Activated CD4-positive, alpha-beta T cell treated with anti-CD3 and anti-CD28 coated beads, Interleukin-2, amount 10 ng/mL, durations not matched to agents 7 days and 5 days (primary cell): ENCODE results near the gene ANKFN1. TPM values are rescaled to one million over a fixed set of nuclear protein-coding genes. Genes with fewer than 3 reads are reported as not detected.

Experiments used
- CTCF ChIA-PET: fragments of 350-600 bp; sonication (Branson Sonifier 250); formaldehyde crosslinking; loops from one replicate; lab custom pipeline; 2021; ENCODE audit warnings: antibody characterized with exemption; lab: Charles Lee
- POLR2A ChIA-PET: fragments of 350-600 bp; sonication (Branson Sonifier 250); formaldehyde crosslinking; loops from one replicate; lab custom pipeline; 2021; ENCODE audit warnings: antibody characterized with exemption; lab: Charles Lee
- DNase-seq: peaks from one replicate; pipeline ENCODE4 v3.0.0-alpha.2; 2020
- H3K27ac Mint-ChIP-seq: one replicate; pipeline ENCODE4 v1.8.0; 2021; ENCODE audit warnings: mild to moderate bottlenecking, moderate library complexity, mixed read lengths
- H3K27me3 Mint-ChIP-seq: one replicate; pipeline ENCODE4 v1.8.0; 2021; ENCODE audit warnings: mixed read lengths
- H3K36me3 Mint-ChIP-seq: one replicate; pipeline ENCODE4 v1.8.0; 2021; ENCODE audit warnings: low read depth, mixed read lengths
- H3K4me1 Mint-ChIP-seq: one replicate; pipeline ENCODE4 v1.8.0; 2021; ENCODE audit warnings: mixed read lengths
- H3K4me3 Mint-ChIP-seq: one replicate; pipeline ENCODE4 v1.8.0; 2021; ENCODE audit warnings: mild to moderate bottlenecking, moderate library complexity, mixed read lengths
- H3K9me3 Mint-ChIP-seq: one replicate; pipeline ENCODE4 v1.8.0; 2021; ENCODE audit warnings: mixed read lengths
- total RNA-seq, 2 experiments: library from RNA; stranded (reverse); gene quantifications; one replicate each; pipeline ENCODE4 v1.2.3, GENCODE V29; 2021

ANKFN1 gene
- not detected for total RNA-seq

- CTCF ChIA-PET, result no interaction called here
- Mint-ChIP-seq H3K27ac (no peak within 1 kb of the TSS), H3K9me3 (no peaks in the 10 kb centered on the region), H3K4me1 (no peaks in the 10 kb centered on the region), H3K4me3 (no peak within 1 kb of the TSS), H3K27me3 (peaks cover 2% of the 10 kb centered on the region), H3K36me3 (no peaks in the 10 kb centered on the region)
- POLR2A ChIA-PET, result no interaction called here
- no peak for DNase-seq
These were observed at the start of gene ANKFN1 for GRCh38 chr17:56152874-56153602. Gene ANKFN1, plus strand, starts transcription at chr17:56153475. Its CDS starts 59,193 bp downstream, at chr17:56212668.

GRCh38 chr17:56108811-56109284 lies 44.4 kb upstream of the ANKFN1 start:
- DNase-seq, result no peak
- Mint-ChIP-seq H3K4me1 (no peaks in the 10 kb centered on the region), H3K4me3 (no peak overlapping the region), H3K27ac (no peak overlapping the region), H3K36me3 (no peaks in the 10 kb centered on the region), H3K9me3 (no peaks in the 10 kb centered on the region), H3K27me3 (peaks cover 8% of the 10 kb centered on the region)
- CTCF ChIA-PET, result no interaction called here
- POLR2A ChIA-PET, result no interaction called here

- Mint-ChIP-seq H3K4me3 (no peak overlapping the region), H3K4me1 (no peaks in the 10 kb centered on the region), H3K27ac (no peak overlapping the region), H3K36me3 (no peaks in the 10 kb centered on the region), H3K27me3 (peaks cover 11% of the 10 kb centered on the region), H3K9me3 (no peaks in the 10 kb centered on the region)
- no peak for DNase-seq
- ChIA-PET POLR2A (no interaction called here), CTCF (no interaction called here)
These were observed 43.4 kb upstream of the ANKFN1 start for GRCh38 chr17:56109836-56110235.

GRCh38 chr17:56110463-56111135 lies 42.7 kb upstream of the ANKFN1 start:
- CTCF ChIA-PET, result no interaction called here
- H3K27me3 Mint-ChIP-seq, result peaks cover 11% of the 10 kb centered on the region
- H3K27ac Mint-ChIP-seq, result no peak overlapping the region
- H3K9me3 Mint-ChIP-seq, result no peaks in the 10 kb centered on the region
- H3K4me1 Mint-ChIP-seq, result no peaks in the 10 kb centered on the region
- no peak overlapping the region for H3K4me3 Mint-ChIP-seq
- DNase-seq, result no peak
- no peaks in the 10 kb centered on the region for H3K36me3 Mint-ChIP-seq
- POLR2A ChIA-PET, result no interaction called here

GRCh38 chr17:56111706-56112485 lies 41.4 kb upstream of the ANKFN1 start:
- Mint-ChIP-seq H3K27ac (no peak overlapping the region), H3K27me3 (peaks cover 11% of the 10 kb centered on the region), H3K36me3 (no peaks in the 10 kb centered on the region), H3K9me3 (no peaks in the 10 kb centered on the region), H3K4me3 (no peak overlapping the region), H3K4me1 (no peaks in the 10 kb centered on the region)
- CTCF ChIA-PET, result interaction anchor here (0.7 to 0.9 kb wide), 2 partner anchors 167 to 489 kb away, joined by 3 read pairs; no protein-coding TSS in a partner anchor
- no peak for DNase-seq
- POLR2A ChIA-PET, result no interaction called here

GRCh38 chr17:56113486-56113885 lies 39.8 kb upstream of the ANKFN1 start:
- Mint-ChIP-seq H3K4me3 (no peak overlapping the region), H3K4me1 (no peaks in the 10 kb centered on the region), H3K27ac (no peak overlapping the region), H3K36me3 (no peaks in the 10 kb centered on the region), H3K27me3 (peaks cover 8% of the 10 kb centered on the region), H3K9me3 (no peaks in the 10 kb centered on the region)
- no peak for DNase-seq
- ChIA-PET CTCF (interaction anchor here (0.5 kb wide), 1 partner anchor 29 kb away, joined by 3 read pairs; no protein-coding TSS in a partner anchor), POLR2A (no interaction called here)

- ChIA-PET CTCF (no interaction called here), POLR2A (no interaction called here)
- no peak overlapping the region for H3K4me3 Mint-ChIP-seq
- H3K27ac Mint-ChIP-seq, result no peak overlapping the region
- no peaks in the 10 kb centered on the region for H3K9me3 Mint-ChIP-seq
- H3K27me3 Mint-ChIP-seq, result peaks cover 7% of the 10 kb centered on the region
- no peak for DNase-seq
- no peaks in the 10 kb centered on the region for H3K36me3 Mint-ChIP-seq
- no peaks in the 10 kb centered on the region for H3K4me1 Mint-ChIP-seq
These were observed 38.8 kb upstream of the ANKFN1 start for GRCh38 chr17:56114469-56114868.

- no peak for DNase-seq
- ChIA-PET POLR2A (no interaction called here), CTCF (no interaction called here)
- H3K4me1 Mint-ChIP-seq, result no peaks in the 10 kb centered on the region
- H3K27me3 Mint-ChIP-seq, result peaks cover 2% of the 10 kb centered on the region
- H3K27ac Mint-ChIP-seq, result no peak overlapping the region
- no peak overlapping the region for H3K4me3 Mint-ChIP-seq
- no peaks in the 10 kb centered on the region for H3K9me3 Mint-ChIP-seq
- no peaks in the 10 kb centered on the region for H3K36me3 Mint-ChIP-seq
These were observed 34.1 kb upstream of the ANKFN1 start for GRCh38 chr17:56119191-56119590.

GRCh38 chr17:56119936-56120335 lies 33.3 kb upstream of the ANKFN1 start:
- ChIA-PET CTCF (no interaction called here), POLR2A (no interaction called here)
- Mint-ChIP-seq H3K27ac (no peak overlapping the region), H3K36me3 (no peaks in the 10 kb centered on the region), H3K4me1 (no peaks in the 10 kb centered on the region), H3K27me3 (no peaks in the 10 kb centered on the region), H3K4me3 (no peak overlapping the region), H3K9me3 (no peaks in the 10 kb centered on the region)
- DNase-seq, result no peak

- DNase-seq, result no peak
- POLR2A ChIA-PET, result no interaction called here
- Mint-ChIP-seq H3K4me3 (no peak overlapping the region), H3K27me3 (no peaks in the 10 kb centered on the region), H3K36me3 (no peaks in the 10 kb centered on the region), H3K27ac (no peak overlapping the region), H3K4me1 (no peaks in the 10 kb centered on the region), H3K9me3 (no peaks in the 10 kb centered on the region)
- CTCF ChIA-PET, result no interaction called here
These were observed 31.9 kb upstream of the ANKFN1 start for GRCh38 chr17:56121191-56122051.

GRCh38 chr17:56125830-56126819 lies 27.1 kb upstream of the ANKFN1 start:
- ChIA-PET POLR2A (no interaction called here), CTCF (no interaction called here)
- Mint-ChIP-seq H3K9me3 (no peaks in the 10 kb centered on the region), H3K27ac (no peak overlapping the region), H3K4me3 (no peak overlapping the region), H3K36me3 (no peaks in the 10 kb centered on the region), H3K27me3 (peaks cover 10% of the 10 kb centered on the region), H3K4me1 (no peaks in the 10 kb centered on the region)
- DNase-seq, result peak; percentile 17
